Embryonic facial prominence (tissue), 1 donor: ENCODE results near the gene KAZN.

Experiments
- DNase-seq: peaks from one replicate; pipeline ENCODE4 v3.0.0-alpha.2; 2016; ENCODE audit errors: extremely low spot score

Gene KAZN

DNA sequence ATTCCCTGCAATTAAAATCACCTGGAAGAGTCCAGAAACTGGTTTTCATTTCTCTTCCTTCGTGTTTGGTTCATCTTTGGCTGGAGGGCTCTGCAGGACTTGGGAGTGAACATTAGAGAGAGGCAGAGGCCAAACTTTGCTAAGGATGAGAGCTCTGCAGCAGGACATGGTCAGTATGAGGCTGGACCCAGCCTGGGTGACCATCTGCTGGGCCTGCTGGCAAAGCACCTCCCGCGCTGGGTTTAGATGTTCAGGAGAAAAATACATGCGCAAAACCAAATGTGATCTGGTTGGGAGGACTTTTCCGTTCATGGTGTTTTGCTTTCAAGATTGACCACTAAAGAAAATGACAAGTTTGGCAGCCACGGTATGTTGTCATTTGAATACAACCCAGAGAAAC is 15.9 kb downstream of the KAZN start:
- no peak for DNase-seq

DNA sequence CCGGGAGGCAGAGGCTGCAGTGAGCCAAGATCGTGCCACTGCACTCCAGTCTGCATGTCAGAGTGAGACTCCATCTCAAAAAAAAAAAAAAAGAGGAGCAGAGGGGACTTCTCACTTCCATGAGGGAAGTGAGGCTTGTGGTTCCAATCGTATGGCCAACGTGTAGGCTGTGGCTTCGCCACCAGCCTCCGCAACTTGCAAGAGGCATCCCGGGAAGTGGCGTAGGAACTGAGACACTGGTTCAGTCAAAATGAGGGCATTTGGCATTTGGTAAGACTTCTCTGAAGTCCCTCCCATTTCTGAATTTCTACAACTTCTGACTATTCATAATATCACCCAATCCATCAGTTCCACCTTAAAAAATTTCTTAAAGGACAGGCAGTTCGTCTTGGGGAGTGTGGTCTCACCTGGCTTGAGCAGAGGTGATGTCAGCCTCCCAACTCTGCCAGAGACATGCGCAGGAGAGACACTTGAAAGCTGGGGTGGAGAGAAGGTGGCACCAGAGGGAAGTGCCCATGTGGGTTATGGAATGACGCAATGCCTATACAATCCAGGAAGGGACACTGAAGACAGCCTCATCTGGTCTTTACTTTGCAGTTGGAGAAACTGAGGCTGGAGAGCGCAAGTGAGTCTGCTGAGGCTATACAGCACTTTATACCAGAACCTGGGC is 17.2 kb downstream of the KAZN start:
- no peak for DNase-seq

DNA sequence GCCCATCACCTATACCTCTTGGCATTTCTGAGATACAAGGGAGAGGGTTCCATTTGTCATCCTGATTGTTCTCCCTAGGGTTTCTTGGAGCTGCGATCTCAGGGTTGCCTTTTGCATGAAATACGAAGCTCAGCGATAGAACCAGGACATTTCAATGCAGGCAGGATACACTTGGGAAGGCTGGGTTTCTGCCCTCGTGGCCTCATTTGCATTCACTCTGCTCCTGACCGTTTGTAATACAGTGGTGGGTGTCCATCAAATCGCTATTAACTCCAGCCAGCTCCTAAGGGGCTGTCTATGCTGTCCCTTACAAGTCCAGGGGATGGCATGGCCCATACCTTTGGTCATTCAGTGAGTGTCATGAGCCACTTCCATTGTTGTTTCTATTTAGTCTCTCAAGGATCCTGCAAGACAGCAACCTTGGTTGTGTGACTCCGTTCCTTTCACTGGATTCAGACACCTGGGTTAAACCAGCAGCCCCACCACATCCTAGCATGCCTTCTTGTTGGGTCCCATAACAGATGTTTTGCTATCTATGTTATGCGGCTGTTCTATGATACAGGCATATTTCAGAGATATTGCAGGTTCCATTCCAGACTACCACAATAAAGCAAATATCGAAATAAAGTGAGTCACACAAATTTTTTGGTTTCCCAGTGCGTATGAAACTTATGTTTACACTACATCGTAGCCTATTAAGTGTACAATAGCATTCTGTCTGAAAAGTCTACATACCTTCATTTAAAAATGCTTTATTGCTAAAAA is 18.3 kb downstream of the KAZN start:
- DNase-seq: no peak

DNA sequence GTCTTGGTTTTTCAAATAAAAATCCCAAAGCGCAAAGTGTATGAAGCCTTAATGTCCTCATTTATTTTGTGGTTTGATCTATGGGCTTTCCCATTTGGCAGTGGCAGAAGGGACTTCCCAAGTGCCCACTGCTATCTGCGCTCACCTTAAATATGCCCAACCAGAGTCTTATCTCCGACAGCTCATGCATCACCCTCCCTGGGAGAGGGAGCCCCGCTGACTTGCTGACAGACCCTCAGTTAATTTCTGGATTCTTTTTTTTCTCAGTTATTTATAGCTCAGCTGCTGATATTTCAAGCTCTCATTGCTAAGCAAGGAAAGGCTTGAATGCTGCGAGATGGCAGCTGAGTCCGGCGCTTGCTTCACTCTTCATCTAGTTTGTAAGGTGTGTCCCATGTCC is 19.3 kb downstream of the KAZN start:
- DNase-seq: no peak

DNA sequence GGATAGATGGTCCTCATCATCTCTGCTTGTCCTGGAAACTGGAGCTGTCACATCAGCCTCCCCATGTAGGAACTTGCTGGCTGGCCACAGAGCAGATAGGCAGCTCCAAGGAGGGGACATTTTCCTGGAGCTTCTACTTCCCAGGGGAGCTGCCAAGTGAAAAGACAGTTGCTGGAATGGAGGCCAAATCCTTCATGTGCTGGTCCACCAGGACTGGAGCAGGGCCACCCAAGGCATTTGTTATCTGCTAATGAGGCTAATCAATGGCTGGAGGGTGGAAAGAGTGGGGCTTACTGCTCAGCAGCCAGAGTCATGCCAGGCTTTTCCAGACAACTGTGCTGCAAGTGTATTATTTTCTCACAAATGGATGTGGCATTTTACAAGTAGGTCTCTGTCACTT is 22.5 kb downstream of the KAZN start:
- DNase-seq: no peak

DNA sequence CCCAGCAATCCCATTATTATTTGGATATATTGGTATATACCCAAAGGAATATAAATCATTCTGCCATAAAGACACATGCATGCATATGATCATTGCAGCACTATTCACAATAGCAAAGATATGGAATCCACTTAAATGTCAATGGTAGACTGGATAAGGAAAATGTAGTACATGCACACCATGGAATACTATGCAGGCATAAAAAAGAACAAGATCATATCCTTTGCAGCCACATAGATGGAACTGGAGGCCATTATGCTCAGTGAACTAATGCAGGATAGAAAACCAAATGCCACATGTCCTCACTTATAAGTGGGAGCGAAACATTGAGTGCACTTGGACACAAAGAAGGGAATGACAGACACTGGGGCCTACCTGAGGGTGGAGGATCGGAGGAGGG is 24.6 kb downstream of the KAZN start:
- no peak for DNase-seq

DNA sequence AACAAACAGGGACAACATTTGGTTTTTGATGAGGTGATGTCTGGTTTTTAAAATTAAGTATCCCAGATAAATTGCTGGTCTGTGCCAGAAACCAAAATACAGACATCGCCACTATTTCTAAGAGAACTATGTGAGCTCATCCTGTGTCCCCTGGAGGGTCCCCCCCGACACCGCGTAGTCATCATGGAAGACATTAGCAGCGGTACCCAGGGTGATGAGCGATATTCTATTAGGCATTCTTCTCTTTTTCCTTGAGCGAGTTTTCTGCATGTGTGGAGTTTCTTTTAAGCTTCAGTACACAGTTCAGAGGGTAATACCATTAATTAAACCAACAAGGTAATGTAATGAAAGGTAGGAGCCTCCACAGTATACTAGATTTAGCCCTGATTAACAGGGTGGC is 26.5 kb downstream of the KAZN start:
- no peak for DNase-seq

DNA sequence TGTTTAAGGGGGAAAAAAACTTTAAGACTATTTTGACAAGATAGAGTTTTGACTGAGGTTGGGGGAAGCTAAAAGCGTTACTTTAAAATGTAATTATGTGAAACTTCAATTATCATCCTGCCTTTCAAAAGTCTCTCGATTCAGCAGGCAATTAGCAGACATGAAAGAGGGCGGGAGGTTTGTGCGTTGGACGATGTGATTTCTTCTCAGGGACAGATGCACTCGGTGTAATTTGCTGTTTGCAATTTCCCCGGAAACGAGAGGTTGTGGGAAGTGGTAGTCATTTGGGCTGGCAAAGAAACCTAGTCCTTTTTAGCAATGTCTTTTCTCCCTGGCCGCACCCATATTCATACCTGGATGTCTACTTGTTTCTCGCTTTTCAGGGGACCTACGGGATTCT is 27.1 kb downstream of the KAZN start:
- DNase-seq: no peak

DNA sequence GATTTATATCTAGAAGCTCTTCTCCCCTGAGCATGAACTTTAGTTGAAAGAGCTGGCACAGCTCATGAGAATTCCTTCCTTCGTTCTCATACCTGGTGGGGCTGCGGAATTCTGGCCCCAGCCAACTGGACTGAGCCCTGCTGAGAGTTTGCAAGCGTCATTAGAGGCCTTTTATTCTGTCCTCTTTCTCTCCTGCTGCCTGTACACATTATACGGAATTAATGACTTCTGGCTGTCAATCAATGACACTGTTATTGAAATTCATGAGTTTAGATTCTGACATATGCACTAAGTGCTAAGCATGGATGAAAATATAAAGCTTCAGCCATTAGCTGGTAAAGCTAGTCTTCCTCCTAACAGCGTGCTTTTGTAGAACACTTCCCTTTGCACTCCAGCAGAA is 27.5 kb downstream of the KAZN start:
- no peak for DNase-seq

DNA sequence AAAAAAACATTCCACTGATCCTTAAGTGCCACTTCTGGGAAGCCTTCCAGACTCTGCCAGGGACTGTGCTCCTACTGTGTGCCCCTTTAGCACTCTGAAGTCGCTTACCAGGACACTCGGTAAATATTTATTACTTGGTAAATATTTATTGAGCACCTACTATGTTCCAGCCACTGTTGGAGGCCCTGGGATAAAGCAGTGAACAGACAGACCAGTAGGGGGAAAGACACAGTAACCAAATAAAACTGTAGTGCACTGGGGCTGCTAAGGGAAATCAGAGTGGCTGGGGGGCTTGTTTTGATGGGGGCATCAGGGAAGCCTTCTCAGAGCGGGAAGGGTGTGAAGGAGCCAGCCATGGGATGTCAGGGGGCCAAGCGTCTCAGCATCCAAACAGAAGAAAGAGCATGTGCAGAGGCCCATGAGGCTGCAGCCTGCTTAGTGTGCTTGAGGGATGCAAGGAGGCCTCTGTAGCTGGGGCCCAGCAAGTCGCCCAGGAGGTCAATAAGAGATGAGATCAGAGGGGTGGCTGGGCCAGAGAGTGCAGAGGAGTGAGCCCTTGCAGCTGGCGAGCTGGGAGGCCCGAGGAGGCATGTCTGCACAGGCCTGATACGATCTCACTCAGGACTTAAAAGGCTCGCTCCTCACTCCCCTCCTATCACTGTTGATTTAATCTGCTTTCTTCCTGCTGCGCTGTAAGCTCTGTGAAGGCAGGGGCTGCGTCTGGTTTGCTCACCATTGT is 28.6 kb downstream of the KAZN start:
- DNase-seq: no peak

DNA sequence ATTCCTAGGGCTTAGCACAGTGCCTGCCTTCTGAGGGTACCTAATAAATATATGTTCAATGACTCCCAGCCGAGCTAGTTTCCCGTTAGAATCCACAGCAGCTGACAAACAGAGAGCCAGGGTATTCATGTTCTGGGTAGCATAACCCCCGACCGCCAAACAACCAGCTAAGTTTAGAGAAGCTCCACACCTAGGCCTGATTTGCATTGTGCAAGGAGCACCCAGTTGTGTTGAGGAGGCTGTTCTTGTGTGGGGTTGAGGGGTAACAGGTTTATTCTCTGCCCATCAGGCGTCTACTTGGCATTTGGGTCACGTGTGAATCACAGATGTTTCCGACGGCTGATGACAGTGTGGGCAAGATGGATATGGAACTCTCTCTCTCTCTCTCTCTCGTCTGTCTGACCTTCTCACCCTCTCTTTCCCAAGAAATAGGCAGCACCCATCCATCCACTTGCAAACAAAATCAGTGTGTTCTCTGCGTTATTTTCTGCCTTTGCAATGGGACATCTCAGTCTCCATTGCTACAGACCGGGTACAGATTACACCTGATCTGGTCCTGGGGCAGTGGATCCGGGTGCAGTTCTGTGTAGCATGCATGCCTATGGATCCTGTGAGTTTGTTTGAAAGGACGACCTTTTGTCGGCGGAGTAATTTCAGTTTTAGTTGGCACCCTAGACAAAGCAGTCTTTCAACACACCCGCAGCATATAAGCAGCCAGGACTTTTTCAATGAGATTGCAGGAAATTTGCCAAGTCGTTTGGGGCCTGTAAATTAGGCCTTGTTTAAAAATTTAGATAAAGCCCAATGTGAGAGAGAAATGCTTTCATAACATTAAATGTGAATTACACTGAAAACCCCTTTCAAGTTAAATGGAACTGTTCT is 29.4 kb downstream of the KAZN start:
- DNase-seq: no peak

DNA sequence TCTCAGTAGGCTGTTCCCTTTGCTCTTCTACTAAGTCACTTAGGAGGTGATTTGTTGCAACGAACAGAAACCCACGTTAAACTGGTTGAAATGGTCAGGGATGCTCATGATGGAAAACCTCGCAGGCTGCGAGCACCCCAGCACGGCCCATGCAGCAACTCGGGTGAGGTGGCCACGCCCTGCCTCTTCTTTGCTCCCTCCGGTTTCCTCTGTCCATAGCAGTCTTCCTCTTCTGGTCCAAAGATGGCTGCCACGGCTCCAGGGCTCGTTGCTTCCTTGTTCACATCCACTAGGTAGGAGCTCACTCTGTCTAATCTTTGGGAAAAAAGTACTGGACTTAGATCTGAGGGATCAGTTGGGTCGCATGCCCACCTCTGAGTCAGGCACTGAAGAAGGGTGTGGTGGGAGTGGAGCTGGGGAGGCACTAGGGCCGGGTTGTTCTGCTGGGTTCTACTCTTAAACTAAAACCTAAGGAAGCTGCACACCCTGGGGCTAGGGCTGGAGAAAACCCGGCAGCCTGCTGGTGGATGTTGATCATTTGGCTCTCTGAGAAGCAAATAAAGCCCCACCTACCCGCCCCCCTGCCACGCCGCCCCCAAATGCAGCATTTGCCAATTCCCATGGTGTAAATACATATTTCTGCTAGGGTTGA is 31.0 kb downstream of the KAZN start:
- DNase-seq: no peak

DNA sequence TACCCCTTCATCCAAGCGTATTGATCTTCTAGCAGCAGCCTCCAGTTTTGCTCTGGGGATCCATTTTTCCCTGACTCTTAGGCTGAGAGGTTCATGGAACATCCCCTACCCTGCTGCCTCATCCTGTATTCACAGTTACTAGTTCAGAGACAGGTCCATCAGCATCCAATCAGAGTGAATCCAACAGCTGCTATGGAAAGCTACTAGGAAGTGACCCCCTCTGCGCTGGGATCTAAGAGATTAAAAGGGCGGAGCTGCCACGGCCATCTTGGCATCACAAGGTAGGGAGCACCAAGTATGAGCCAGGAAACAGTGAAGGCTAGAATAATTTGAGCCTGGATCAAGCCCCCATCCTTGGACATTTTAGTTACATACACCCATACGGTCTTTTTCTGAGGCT is 32.5 kb downstream of the KAZN start:
- no peak for DNase-seq

DNA sequence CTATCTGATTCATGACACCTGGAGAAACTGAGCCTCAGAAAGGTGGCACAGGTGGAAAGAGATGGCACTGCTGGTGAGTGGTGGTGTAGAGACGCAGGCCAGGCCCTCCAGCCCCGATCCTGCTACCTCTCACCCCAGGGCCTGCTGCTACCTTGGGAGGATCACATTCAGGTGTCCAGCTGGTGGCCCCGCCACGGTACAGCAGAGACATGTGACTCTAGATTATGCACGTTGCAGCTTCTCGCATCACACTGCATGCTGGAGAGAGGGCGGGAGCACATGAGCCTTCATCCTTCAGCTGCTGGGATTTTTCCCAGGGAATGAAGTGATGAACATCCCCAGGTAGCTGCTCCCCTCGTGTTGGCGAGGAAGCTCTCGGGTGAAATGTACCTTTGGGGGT is 32.9 kb downstream of the KAZN start:
- no peak for DNase-seq

DNA sequence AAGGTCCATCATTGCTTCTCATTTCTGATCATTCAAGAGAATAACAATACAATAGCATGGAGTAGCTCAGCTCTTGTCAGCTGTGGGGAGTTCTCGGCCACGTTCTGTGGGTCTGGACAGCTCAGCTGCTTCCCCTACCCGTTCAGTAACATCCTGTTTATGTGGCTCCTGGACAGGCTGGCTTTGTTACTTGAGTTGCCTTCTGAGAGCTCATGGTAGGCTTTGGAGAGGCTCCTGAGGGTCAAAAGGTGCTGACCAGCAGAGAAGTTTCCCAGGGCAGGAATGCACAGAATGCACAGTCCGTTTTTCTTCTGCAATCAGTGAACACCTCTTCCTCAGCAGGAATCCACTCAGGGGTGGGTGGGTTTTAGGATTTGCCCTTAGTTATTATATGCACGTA is 36.0 kb downstream of the KAZN start:
- DNase-seq: no peak

DNA sequence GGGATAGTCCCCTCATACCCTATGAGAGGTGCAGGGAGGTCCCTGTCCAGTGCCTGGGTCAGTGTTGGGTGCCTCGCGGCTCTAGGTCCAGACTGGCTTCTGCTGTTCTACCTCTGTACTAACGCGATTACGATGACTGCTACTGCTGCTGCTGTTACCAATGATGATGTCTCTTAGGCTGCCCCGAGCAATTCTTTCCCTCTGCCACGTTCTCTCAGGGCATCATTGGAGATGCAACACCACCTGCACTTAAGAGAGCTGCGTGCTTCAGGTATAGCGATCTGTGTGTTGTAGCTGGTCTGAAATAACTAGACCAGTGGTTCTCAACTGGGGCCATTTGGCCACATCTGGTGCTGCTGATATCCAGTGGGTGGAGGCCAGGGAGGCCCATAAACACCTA is 36.9 kb downstream of the KAZN start:
- no peak for DNase-seq

DNA sequence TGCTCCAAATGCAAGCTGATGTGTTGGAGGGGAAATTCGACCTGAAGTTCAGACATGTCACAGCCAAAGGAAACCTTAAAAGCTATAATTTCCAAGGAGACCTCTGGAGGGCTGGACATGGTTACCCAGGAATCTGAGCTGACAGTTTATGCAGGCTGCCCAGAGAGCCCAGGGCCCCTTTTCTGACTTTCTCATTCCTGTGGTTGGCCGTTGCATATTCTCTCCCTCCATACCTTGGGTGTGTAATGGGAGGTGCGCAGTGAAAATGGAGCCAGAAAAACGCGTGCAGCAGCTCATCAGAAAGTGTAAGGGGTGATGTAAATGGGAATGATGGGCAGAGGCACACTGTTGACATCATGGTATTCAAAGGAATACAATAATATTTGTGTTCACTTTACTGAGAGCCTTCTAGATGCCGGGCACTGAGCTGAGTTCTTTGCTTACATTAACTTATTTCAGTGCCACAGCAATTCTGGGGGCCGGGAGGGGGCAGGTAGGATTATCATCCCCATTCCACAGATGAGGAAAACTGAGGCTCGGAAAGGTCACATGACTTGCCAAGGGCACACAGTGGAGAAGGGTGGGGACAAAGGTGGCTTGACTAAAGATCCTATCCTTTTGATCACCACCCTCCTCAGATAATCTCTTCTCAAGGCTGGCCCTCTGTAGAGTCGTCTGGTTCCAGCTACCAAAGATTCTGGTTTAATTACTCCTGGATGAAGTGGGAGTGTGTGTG is 38.6 kb downstream of the KAZN start:
- DNase-seq: no peak

DNA sequence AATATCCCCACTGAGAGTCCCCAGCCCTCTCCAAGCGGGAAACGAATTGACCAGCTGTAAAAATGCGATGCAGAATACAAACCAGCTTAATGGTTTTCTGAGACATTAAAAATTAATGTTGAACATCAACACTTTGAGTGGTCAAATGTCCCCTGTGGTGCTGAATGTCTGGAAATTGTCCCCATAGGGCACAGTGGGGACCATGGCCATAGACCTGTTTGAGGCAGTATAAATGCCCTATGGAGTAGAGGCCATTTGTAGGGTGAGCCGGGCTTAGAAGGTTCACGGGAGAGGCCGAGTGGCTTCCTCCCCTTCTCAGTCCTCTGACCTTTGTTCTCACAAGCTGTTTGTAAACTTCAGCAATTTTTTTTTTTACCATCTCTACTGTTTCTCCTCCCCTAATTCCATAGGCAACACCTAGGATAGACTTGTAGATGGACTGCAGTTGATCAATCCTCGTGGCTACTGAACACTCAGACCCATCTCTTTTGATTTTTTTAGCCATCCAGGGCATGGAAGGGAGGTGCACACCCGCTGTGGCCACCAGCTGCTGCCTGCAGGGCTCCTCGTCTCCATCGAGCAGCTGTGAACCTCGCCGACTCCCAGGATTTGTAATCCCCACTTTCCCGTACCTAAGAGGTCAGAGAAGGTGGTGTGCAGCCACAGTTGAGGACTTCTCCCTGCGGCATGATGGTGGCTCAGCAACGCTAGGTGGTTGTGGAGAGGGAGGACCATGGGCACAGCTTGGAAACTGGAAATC is 41.0 kb downstream of the KAZN start:
- DNase-seq: no peak

DNA sequence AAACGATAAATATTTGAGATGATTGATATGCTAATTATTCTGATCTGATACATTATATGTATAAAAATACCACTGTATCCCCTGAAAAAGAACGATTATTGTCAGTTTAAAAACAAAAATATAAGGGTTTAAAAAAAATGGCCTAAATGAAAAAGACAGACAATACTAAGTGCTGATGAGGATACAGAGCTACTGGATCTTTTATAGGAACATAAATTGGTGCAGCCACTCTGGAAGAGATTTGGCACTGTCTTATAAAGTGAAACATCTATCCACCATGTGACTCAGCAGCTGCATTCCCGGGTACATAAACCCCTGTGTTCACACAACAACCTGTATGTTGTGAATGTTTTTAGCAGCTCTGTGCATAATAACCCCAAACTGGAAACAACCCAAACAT is 44.2 kb downstream of the KAZN start:
- DNase-seq: no peak

DNA sequence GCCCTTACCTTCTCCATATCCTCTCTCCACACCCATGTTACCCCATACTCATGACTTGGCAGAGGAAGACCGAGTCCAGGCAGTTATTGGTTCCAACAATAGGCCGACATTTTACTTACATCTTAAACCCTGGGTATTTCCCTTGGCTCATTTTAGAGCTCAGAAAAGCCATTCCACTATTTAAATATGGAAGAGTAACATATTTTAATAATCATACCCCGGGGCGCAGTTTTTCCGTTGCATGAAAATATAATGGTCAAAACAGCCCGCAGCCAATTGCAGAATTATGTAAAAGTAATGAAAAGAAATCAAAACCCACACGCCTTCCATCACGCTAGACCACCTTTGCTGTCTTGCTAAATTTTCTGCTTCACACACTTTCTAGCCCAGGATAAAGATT is 48.5 kb downstream of the KAZN start:
- DNase-seq: no peak
